OCI-LY1 (cell line): ENCODE data around the gene ZNF90.
"Not testable (repeated sequence)": the region's sequence is repeated elsewhere in the genome, so short reads cannot be mapped to it uniquely, and the experiment has no call there.

Source experiments
- H2AFZ ChIP-seq: fragments of 200-600 bp; sonication (generic), shearing (Covaris generic); 2 replicates; pipeline ENCODE4 v1.6.0; 2014; ENCODE audit warnings: antibody characterized with exemption, mild to moderate bottlenecking, low read length
- H3F3A ChIP-seq: fragments of 200-600 bp; sonication (generic), shearing (Covaris generic); 2 replicates; pipeline ENCODE4 v1.6.0; 2014; ENCODE audit warnings: mild to moderate bottlenecking, antibody characterized with exemption, low read length, moderate library complexity; ENCODE audit not compliant: insufficient read depth
- H3K27ac ChIP-seq: fragments of 200-600 bp; sonication (generic); 2 replicates; pipeline ENCODE4 v1.5.1; 2014; ENCODE audit warnings: low read length, mixed run types, mild to moderate bottlenecking, low read depth; ENCODE audit not compliant: poor library complexity, severe bottlenecking
- H3K27me3 ChIP-seq: fragments of 200-600 bp; sonication (generic); 2 replicates; pipeline ENCODE4 v1.6.0; 2014; ENCODE audit warnings: antibody characterized with exemption, mild to moderate bottlenecking, low read length, moderate library complexity; ENCODE audit not compliant: insufficient read depth
- H3K36me3 ChIP-seq: fragments of 200-600 bp; sonication (generic); 2 replicates; pipeline ENCODE4 v1.6.1; 2014; ENCODE audit warnings: mild to moderate bottlenecking, antibody characterized with exemption, low read length, moderate library complexity, mixed read lengths; ENCODE audit not compliant: insufficient read depth
- H3K4me1 ChIP-seq: fragments of 200-600 bp; sonication (generic); 2 replicates; pipeline ENCODE4 v1.5.1; 2014; ENCODE audit warnings: mild to moderate bottlenecking, low read length, moderate library complexity; ENCODE audit not compliant: insufficient read depth, severe bottlenecking
- H3K4me2 ChIP-seq: fragments of 200-600 bp; sonication (generic), shearing (Covaris generic); 2 replicates; pipeline ENCODE4 v1.6.1; 2014; ENCODE audit warnings: low read length
- H3K4me3 ChIP-seq: fragments of 200-600 bp; sonication (generic); 2 replicates; pipeline ENCODE4 v1.5.1; 2014; ENCODE audit warnings: low read length, low read depth, mild to moderate bottlenecking, mixed read lengths; ENCODE audit not compliant: poor library complexity, severe bottlenecking
- H3K79me2 ChIP-seq: fragments of 200-600 bp; shearing (Covaris generic); 2 replicates; pipeline ENCODE4 v1.6.1; 2016; ENCODE audit warnings: mixed run types, low read length, mixed read lengths; ENCODE audit not compliant: insufficient read depth
- H3K9ac ChIP-seq: fragments of 200-600 bp; sonication (generic), shearing (Covaris generic); 2 replicates; pipeline ENCODE4 v1.6.1; 2014; ENCODE audit warnings: mild to moderate bottlenecking, low read length, mixed read lengths
- H3K9me2 ChIP-seq: fragments of 200-600 bp; sonication (generic), shearing (Covaris generic); 2 replicates; pipeline ENCODE4 v1.6.1; 2014; ENCODE audit warnings: low read depth, mild to moderate bottlenecking, low read length, mixed read lengths
- H3K9me3 ChIP-seq: fragments of 200-600 bp; shearing (Covaris generic); 2 replicates; pipeline ENCODE4 v1.6.1; 2014; ENCODE audit warnings: low read length, mixed read lengths
- H4K20me1 ChIP-seq: fragments of 200-600 bp; sonication (generic), shearing (Covaris generic); 2 replicates; pipeline ENCODE4 v1.6.0; 2016; ENCODE audit warnings: mild to moderate bottlenecking, low read length; ENCODE audit not compliant: insufficient read depth
- CTCF ChIP-seq: fragments of 200-600 bp; sonication (generic), shearing (Covaris generic); IDR thresholded peaks from 2 replicates; pipeline ENCODE4 v1.5.1; 2017; ENCODE audit warnings: mild to moderate bottlenecking, antibody characterized with exemption, low read length, moderate library complexity, mixed read lengths
- EZH2 ChIP-seq: fragments of 200-600 bp; sonication (generic), shearing (Covaris generic); IDR thresholded peaks from 2 replicates; pipeline ENCODE4 v1.8.0; 2017; ENCODE audit warnings: borderline replicate concordance, mixed run types, mild to moderate bottlenecking, antibody characterized with exemption, low read length, moderate library complexity, mixed read lengths

ZNF90 gene

DNA sequence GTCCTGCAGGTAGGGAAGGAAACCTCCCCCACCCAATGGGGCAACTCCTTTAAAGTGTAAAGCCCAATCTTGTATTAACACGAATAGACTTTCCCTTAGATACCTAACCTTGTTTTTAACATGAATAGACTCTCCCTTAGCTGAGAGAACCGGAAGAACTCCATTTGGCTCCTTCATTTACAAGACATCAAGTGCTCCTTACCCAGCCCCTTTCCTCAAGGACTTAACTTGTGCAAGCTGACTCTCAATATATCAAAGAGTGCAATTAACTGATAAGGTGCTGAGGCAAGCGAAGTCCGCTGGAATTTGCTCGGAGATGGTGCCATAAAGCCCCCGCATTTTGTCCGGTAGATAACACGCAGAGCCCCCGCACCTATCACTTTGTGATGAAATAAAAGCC lies 9.9 kb upstream of the ZNF90 start:
- Histone ChIP-seq H4K20me1 (no peaks in the 10 kb centered on the region), H2AFZ (no peak overlapping the region), H3F3A (no peaks in the 10 kb centered on the region), H3K9ac (no peak overlapping the region), H3K79me2 (no peaks in the 10 kb centered on the region), H3K9me3 (no peaks in the 10 kb centered on the region), H3K9me2 (no peaks in the 10 kb centered on the region), H3K27ac (no peak overlapping the region), H3K4me2 (no peak overlapping the region), H3K4me1 (no peaks in the 10 kb centered on the region), H3K4me3 (no peak overlapping the region), H3K27me3 (no peaks in the 10 kb centered on the region), H3K36me3 (no peaks in the 10 kb centered on the region)
- TF ChIP-seq EZH2 (no peak), CTCF (no peak)

GRCh38 chr19:20068559-20068958 lies 9.2 kb upstream of the ZNF90 start:
- not testable (repeated sequence) for H3K4me2 ChIP-seq, H2AFZ ChIP-seq, H3K36me3 ChIP-seq, H3K4me3 ChIP-seq, H3F3A ChIP-seq, H3K27me3 ChIP-seq, H3K9me3 ChIP-seq, H3K79me2 ChIP-seq, H3K9me2 ChIP-seq, H3K9ac ChIP-seq, H4K20me1 ChIP-seq, H3K27ac ChIP-seq, H3K4me1 ChIP-seq

DNA sequence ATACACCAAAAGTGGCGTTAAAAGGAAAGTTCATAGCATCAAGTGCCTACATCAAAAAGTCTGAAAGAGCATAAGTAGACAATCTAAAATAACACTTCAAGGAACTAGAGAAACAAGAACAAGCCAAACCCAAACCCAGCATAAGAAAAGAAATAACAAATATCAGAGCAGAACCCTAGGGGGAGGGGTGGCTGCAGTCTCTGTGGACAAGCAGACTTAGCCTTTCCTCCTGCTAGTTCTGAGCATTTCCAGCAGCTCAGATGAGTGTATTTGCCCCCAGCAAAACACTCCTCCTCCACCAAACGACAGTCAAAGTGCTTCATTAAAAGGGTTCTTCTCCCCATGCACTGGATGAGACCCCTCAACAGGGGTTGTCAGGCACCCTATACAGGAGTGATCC lies 7.1 kb upstream of the ZNF90 start:
- Histone ChIP-seq H4K20me1 (no peaks in the 10 kb centered on the region), H3K27me3 (no peaks in the 10 kb centered on the region), H3K9me3 (no peaks in the 10 kb centered on the region), H3F3A (no peaks in the 10 kb centered on the region), H3K27ac (no peak overlapping the region), H3K4me1 (no peaks in the 10 kb centered on the region), H3K4me3 (no peak overlapping the region), H2AFZ (no peak overlapping the region), H3K36me3 (no peaks in the 10 kb centered on the region), H3K4me2 (no peak overlapping the region), H3K9me2 (no peaks in the 10 kb centered on the region), H3K9ac (no peak overlapping the region), H3K79me2 (no peaks in the 10 kb centered on the region)
- TF ChIP-seq EZH2: no peak
- no peak for TF ChIP-seq CTCF

DNA sequence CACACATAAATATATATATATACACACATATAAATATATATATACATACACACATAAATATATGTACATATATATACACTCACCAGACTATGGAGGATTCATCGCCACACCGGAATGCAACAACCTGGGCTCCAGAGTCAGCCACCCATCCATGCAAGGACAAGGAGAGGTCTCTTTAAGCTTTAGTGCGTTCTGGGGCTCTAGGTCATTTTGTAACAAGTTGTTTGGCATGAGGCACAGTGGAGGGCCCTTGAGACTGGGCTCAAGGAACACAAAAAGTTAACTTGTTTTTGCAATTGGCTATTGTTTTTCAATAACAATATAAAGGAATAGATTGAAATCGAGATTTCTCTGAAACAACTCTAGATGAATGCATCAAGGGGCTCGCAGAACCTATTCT lies 4.9 kb upstream of the ZNF90 start:
- no peak overlapping the region for H2AFZ ChIP-seq
- H3K9me2 ChIP-seq: no peaks in the 10 kb centered on the region
- H3K27me3 ChIP-seq: no peaks in the 10 kb centered on the region
- no peak overlapping the region for H3K4me3 ChIP-seq
- H3K27ac ChIP-seq: no peak overlapping the region
- H3K9me3 ChIP-seq: no peaks in the 10 kb centered on the region
- no peak overlapping the region for H3K9ac ChIP-seq
- H3F3A ChIP-seq: no peaks in the 10 kb centered on the region
- no peak overlapping the region for H3K4me2 ChIP-seq
- H3K36me3 ChIP-seq: no peaks in the 10 kb centered on the region
- H3K79me2 ChIP-seq: no peaks in the 10 kb centered on the region
- TF ChIP-seq EZH2 (no peak), CTCF (no peak)
- H3K4me1 ChIP-seq: no peaks in the 10 kb centered on the region
- H4K20me1 ChIP-seq: no peaks in the 10 kb centered on the region
